GM12878 (cell line): Measurements from ENCODE around the gene MYL7. TPM values are rescaled to one million over a fixed set of nuclear protein-coding genes. Genes with fewer than 3 reads are reported as not detected.

Experiments
- ATAC-seq: fragments of 200-7000 bp; cut with Tn5 transposase; 3 replicates; pipeline ENCODE4 v1.9.1; 2020; ENCODE audit warnings: mild to moderate bottlenecking, moderate library complexity
- BruUV-seq: library from RNA; stranded (reverse); fragments of 400-500 nt; replicated peaks from 2 replicates; lab custom pipeline; 2021; lab: Mats Ljungman, UMichigan
- CTCF ChIA-PET: fragments of 300-600 bp; sonication (Branson Sonifier 250); formaldehyde crosslinking; extraction: SDS; loops from one replicate; lab custom pipeline; 2021; ENCODE audit warnings: inconsistent platforms; lab: Yijun Ruan, JAX
- POLR2A ChIA-PET: fragments of 350-600 bp; formaldehyde crosslinking; extraction: SDS; loops from one replicate; lab custom pipeline; 2021; ENCODE audit warnings: inconsistent platforms; lab: Charles Lee
- RAD21 ChIA-PET: fragments of 300-600 bp; sonication (Branson Sonifier 250); formaldehyde crosslinking; loops from one replicate; lab custom pipeline; 2023; ENCODE audit warnings: antibody characterized with exemption; ENCODE audit not compliant: unreplicated experiment; lab: Charles Lee
- SMC1A ChIA-PET: fragments of 300-600 bp; sonication (Branson Sonifier 250); formaldehyde crosslinking; loops from one replicate; lab custom pipeline; 2023; ENCODE audit not compliant: unreplicated experiment, uncharacterized antibody; lab: Charles Lee
- DNase-seq: peaks from one replicate; pipeline ENCODE4 v3.0.0-alpha.2; 2011; ENCODE audit warnings: low read depth, low spot score
- FAIRE-seq: peaks from 3 replicates; lab custom pipeline; 2011; peaks lifted over from hg19 to GRCh38; lab: Jason Lieb, UNC
- H2AFZ ChIP-seq: 2 replicates; pipeline ENCODE4 v1.6.0; 2011; ENCODE audit warnings: low read depth, low read length, control low read depth; ENCODE audit not compliant: control insufficient read depth
- H3K27ac ChIP-seq: 2 replicates; pipeline ENCODE4 v1.5.1; 2011; ENCODE audit warnings: control low read depth; ENCODE audit not compliant: control insufficient read depth, insufficient read depth
- H3K27me3 ChIP-seq, 2 experiments: replicated peaks in 1 of 2; 2 replicates each; pipeline versions ENCODE4 v1.6.0 to v1.6.1; 2011; ENCODE audit warnings: low read length in 1 of 2; ENCODE audit not compliant: control insufficient read depth in 2 of 2, insufficient read depth in 2 of 2
- H3K36me3 ChIP-seq, 2 experiments: 2 replicates each; pipeline ENCODE4 v1.5.1; 2011; ENCODE audit warnings: low read length in 1 of 2; ENCODE audit not compliant: control insufficient read depth in 2 of 2, insufficient read depth in 2 of 2
- H3K4me1 ChIP-seq: 2 replicates; pipeline ENCODE4 v1.6.1; 2011; ENCODE audit warnings: mild to moderate bottlenecking, low read length, moderate library complexity, mixed read lengths; ENCODE audit not compliant: control insufficient read depth, insufficient read depth
- H3K4me2 ChIP-seq: 2 replicates; pipeline ENCODE4 v1.6.0; 2011; ENCODE audit warnings: control low read depth; ENCODE audit not compliant: control insufficient read depth, insufficient read depth
- H3K4me3 ChIP-seq: fragments of 200-600 bp; sonication (generic); 2 replicates; pipeline ENCODE4 v1.5.1; 2016
- H3K79me2 ChIP-seq: 2 replicates; pipeline ENCODE4 v1.6.0; 2011; ENCODE audit warnings: low read length; ENCODE audit not compliant: control insufficient read depth, insufficient read depth
- H3K9ac ChIP-seq: 2 replicates; pipeline ENCODE4 v1.8.0; 2011; ENCODE audit warnings: low read length, control low read depth, mixed read lengths; ENCODE audit not compliant: control insufficient read depth, insufficient read depth
- H3K9me3 ChIP-seq: replicated peaks from 3 replicates; pipeline ENCODE4 v1.5.1; 2011; ENCODE audit warnings: mild to moderate bottlenecking, low read length; ENCODE audit not compliant: control insufficient read depth, insufficient read depth
- H4K20me1 ChIP-seq: 2 replicates; pipeline ENCODE4 v1.6.0; 2011; ENCODE audit not compliant: control insufficient read depth, insufficient read depth
- ATF7 ChIP-seq: fragments of 450-650 bp; IDR thresholded peaks from 2 replicates; pipeline ENCODE4 v1.6.1; 2016; ENCODE audit warnings: low read depth, mild to moderate bottlenecking
- EGR1 ChIP-seq, 2 experiments: IDR thresholded peaks; 1 replicate in 1 of 2; 2 replicates in 1 of 2; pipeline ENCODE4 v1.6.1; 2011 to 2012; ENCODE audit warnings: low read depth in 2 of 2, low read length in 2 of 2, borderline replicate concordance in 1 of 2, mild to moderate bottlenecking in 1 of 2, moderate library complexity in 1 of 2
- EZH2 ChIP-seq: IDR thresholded peaks from 2 replicates; pipeline ENCODE4 v1.6.1; 2012; ENCODE audit warnings: low read depth, mild to moderate bottlenecking, control low read depth, inconsistent platforms, low read length, borderline replicate concordance; ENCODE audit not compliant: control insufficient read depth
- HDAC6 ChIP-seq: fragments of 200-600 bp; sonication (generic); IDR thresholded peaks from one replicate; pipeline ENCODE4 v1.8.0; 2017; ENCODE audit warnings: antibody characterized with exemption; ENCODE audit not compliant: unreplicated experiment
- MEF2B ChIP-seq: fragments of 450-650 bp; IDR thresholded peaks from 2 replicates; pipeline ENCODE4 v1.6.1; 2018; ENCODE audit warnings: mild to moderate bottlenecking, moderate library complexity; ENCODE audit not compliant: partially characterized antibody, poor library complexity, severe bottlenecking
- NFIC ChIP-seq: IDR thresholded peaks from 2 replicates; pipeline ENCODE4 v1.6.1; 2012; ENCODE audit warnings: low read depth, mild to moderate bottlenecking, inconsistent platforms, low read length, moderate library complexity
- NFYB ChIP-seq: IDR thresholded peaks from 2 replicates; pipeline ENCODE4 v1.6.1; 2011; ENCODE audit warnings: low read depth, mild to moderate bottlenecking, low read length, improper control_type of control experiment, moderate library complexity; ENCODE audit not compliant: insufficient read depth
- NR2F1 ChIP-seq: fragments of 450-650 bp; conservative IDR thresholded peaks from 2 replicates; pipeline ENCODE4 v1.6.1; 2017; ENCODE audit warnings: mild to moderate bottlenecking
- PAX8 ChIP-seq: fragments of 450-650 bp; IDR thresholded peaks from 2 replicates; pipeline ENCODE4 v1.6.1; 2017; ENCODE audit warnings: mild to moderate bottlenecking, moderate library complexity
- POLR2A ChIP-seq: IDR thresholded peaks from 2 replicates; pipeline ENCODE4 v1.6.1; 2011; ENCODE audit warnings: low read depth, mild to moderate bottlenecking, low read length
- POLR2AphosphoS2 ChIP-seq: IDR thresholded peaks from 2 replicates; pipeline ENCODE4 v1.6.1; 2011; ENCODE audit warnings: low read depth, mild to moderate bottlenecking, low read length, improper control_type of control experiment, moderate library complexity
- RBBP5 ChIP-seq: fragments of 200-600 bp; sonication (generic); conservative IDR thresholded peaks from 2 replicates; pipeline ENCODE4 v1.6.1; 2016
- SKIL ChIP-seq: fragments of 450-650 bp; IDR thresholded peaks from 2 replicates; pipeline ENCODE4 v1.6.1; 2017; ENCODE audit warnings: mild to moderate bottlenecking, low read depth, inconsistent platforms; ENCODE audit not compliant: poor library complexity, severe bottlenecking
- SMARCA5 ChIP-seq: fragments of 450-650 bp; IDR thresholded peaks from 2 replicates; pipeline ENCODE4 v1.6.1; 2017; ENCODE audit warnings: mild to moderate bottlenecking
- TCF3 ChIP-seq: IDR thresholded peaks from 2 replicates; pipeline ENCODE4 v1.6.1; 2012; ENCODE audit warnings: low read depth, mild to moderate bottlenecking, low read length, borderline replicate concordance; ENCODE audit not compliant: insufficient read depth
- ZNF217 ChIP-seq: fragments of 450-650 bp; IDR thresholded peaks from 2 replicates; pipeline ENCODE4 v1.6.1; 2017; ENCODE audit warnings: antibody characterized with exemption, mild to moderate bottlenecking
- WGBS: methylation state at CpG from one replicate; pipeline ENCODE4 v1.1.6; 2016; ENCODE audit warnings: low lambda C conversion rate; ENCODE audit not compliant: insufficient replicate concordance, insufficient coverage; ENCODE audit errors: missing lambda C conversion rate; 5-methylcytosine and 5-hydroxymethylcytosine counted together
- in situ Hi-C: fragments of 300-500 bp; cut with MboI; formaldehyde crosslinking; loops from 9 replicates; pipeline ENCODE4 v1.14.3; 2018; ENCODE audit warnings: mixed read lengths
- intact Hi-C: fragments of 100-400 bp; cut with micrococcal nuclease; formaldehyde crosslinking; loops from one replicate; pipeline ENCODE4 v1.14.2; 2022; ENCODE audit not compliant: unreplicated experiment
- polyA plus RNA-seq, 11 experiments: library from polyadenylated mRNA; depleted of rRNA in 4 of 11; unstranded in 6 of 11; stranded (reverse) in 5 of 11; fragments of >200 nt; fragmentation: Nextera tagmentation in 4 of 11; fragmentation: Illumina TruSeq in 1 of 11; extraction: Ambion mirVana in 4 of 11; extraction: Trizol in 1 of 11; gene quantifications; 1 replicate in 1 of 11; 2 replicates in 10 of 11; pipeline versions ENCODE4 v1.2.1 to v1.2.3, GENCODE V29; 2011 to 2016; ENCODE audit warnings: inconsistent platforms in 2 of 11, missing spikeins in 2 of 11, low read depth in 1 of 11
- total RNA-seq, 4 experiments: library from RNA; depleted of rRNA in 3 of 4; stranded (reverse); fragments of >200 nt in 3 of 4; fragmentation: Illumina TruSeq in 1 of 4; extraction: Trizol in 1 of 4; gene quantifications; 2 replicates each; pipeline versions ENCODE4 v1.2.1 to v1.2.3, GENCODE V29; 2013 to 2021
- TF ChIP-seq, protein P1 (sequence below): IDR thresholded peaks from 2 replicates; pipeline ENCODE4 v1.6.1; 2012; ENCODE audit warnings: low read depth, low read length, improper control_type of control experiment
- TF ChIP-seq, protein P2 (sequence below): fragments of 450-650 bp; IDR thresholded peaks from 2 replicates; pipeline ENCODE4 v1.6.1; 2017; ENCODE audit warnings: antibody characterized with exemption, mild to moderate bottlenecking, moderate library complexity

The MYL7 gene
- total and polyA plus RNA-seq, 10 of the 15 experiments (the other 5 are each of a cell fraction or from before 2014, with no cell fraction given): 1.9 TPM; not detected in 9

- peaks cover 14% of the 10 kb centered on the region for H3K4me1 ChIP-seq
- no peak for FAIRE-seq
- intact Hi-C loops: no loop called here
- peak; percentile 73 for ATAC-seq
- BruUV-seq: no TSS peak
- H3K9ac ChIP-seq: no peak overlapping the region
- peak overlapping the region; percentile 44; the same call in 1 of the 2 replicates for H3K4me2 ChIP-seq
- ChIA-PET RAD21 (interaction anchor here (1.0 to 1.3 kb wide), 3 partner anchors 19 to 53 kb away, joined by 3 to 4 read pairs (median 3); partner anchors contain the start of gene DBNL), POLR2A (interaction anchor here (0.5 to 0.9 kb wide), 2 partner anchors 16 to 196 kb away, joined by 3 to 5 read pairs; no protein-coding TSS in a partner anchor), CTCF (interaction anchor here (0.8 to 2.8 kb wide), 5 partner anchors 12 to 182 kb away, joined by 3 to 9 read pairs (median 3); no protein-coding TSS in a partner anchor), SMC1A (interaction anchor here (1.4 to 2.0 kb wide), 4 partner anchors 12 to 25 kb away, joined by 3 to 6 read pairs (median 4); no protein-coding TSS in a partner anchor)
- no peaks in the 10 kb centered on the region for H3K27me3 ChIP-seq
- H3K27ac ChIP-seq: no peak overlapping the region; the same call in 1 of the 2 replicates
- DNase-seq: peak; percentile 15
- H3K36me3 ChIP-seq: no peaks in the 10 kb centered on the region
- no peaks in the 10 kb centered on the region for H3K79me2 ChIP-seq
- in situ Hi-C loops: no loop called here
- no peaks in the 10 kb centered on the region for H3K9me3 ChIP-seq
- WGBS: 12% methylated on average over 9 of the region's 9 CpGs
- no peak overlapping the region for H3K4me3 ChIP-seq
- H2AFZ ChIP-seq: peak overlapping the region; percentile 33
- H4K20me1 ChIP-seq: no peaks in the 10 kb centered on the region
- TF ChIP-seq, protein P1, sequence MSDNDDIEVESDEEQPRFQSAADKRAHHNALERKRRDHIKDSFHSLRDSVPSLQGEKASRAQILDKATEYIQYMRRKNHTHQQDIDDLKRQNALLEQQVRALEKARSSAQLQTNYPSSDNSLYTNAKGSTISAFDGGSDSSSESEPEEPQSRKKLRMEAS: no peak
- TF ChIP-seq TCF3: peak; percentile 76; the same call in 1 of the 2 replicates
- no peak for TF ChIP-seq NFYB
- TF ChIP-seq, protein P2, sequence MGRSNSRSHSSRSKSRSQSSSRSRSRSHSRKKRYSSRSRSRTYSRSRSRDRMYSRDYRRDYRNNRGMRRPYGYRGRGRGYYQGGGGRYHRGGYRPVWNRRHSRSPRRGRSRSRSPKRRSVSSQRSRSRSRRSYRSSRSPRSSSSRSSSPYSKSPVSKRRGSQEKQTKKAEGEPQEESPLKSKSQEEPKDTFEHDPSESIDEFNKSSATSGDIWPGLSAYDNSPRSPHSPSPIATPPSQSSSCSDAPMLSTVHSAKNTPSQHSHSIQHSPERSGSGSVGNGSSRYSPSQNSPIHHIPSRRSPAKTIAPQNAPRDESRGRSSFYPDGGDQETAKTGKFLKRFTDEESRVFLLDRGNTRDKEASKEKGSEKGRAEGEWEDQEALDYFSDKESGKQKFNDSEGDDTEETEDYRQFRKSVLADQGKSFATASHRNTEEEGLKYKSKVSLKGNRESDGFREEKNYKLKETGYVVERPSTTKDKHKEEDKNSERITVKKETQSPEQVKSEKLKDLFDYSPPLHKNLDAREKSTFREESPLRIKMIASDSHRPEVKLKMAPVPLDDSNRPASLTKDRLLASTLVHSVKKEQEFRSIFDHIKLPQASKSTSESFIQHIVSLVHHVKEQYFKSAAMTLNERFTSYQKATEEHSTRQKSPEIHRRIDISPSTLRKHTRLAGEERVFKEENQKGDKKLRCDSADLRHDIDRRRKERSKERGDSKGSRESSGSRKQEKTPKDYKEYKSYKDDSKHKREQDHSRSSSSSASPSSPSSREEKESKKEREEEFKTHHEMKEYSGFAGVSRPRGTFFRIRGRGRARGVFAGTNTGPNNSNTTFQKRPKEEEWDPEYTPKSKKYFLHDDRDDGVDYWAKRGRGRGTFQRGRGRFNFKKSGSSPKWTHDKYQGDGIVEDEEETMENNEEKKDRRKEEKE: no peak
- TF ChIP-seq SMARCA5: 0 out of 2 replicates have a peak, but pooled peaks have one; percentile 27
- TF ChIP-seq EZH2: no peak
- TF ChIP-seq EGR1 (IDR thresholded peaks at IDR 0.05; ENCODE audit: borderline replicate concordance in 1 of 2, low read depth in 2 of 2, low read length in 2 of 2): peak in 1 of 2 experiments; percentile 51; a peak in 1 of 3 replicates
- TF ChIP-seq POLR2A: no peak
- TF ChIP-seq NR2F1: peak; percentile 85
- TF ChIP-seq RBBP5: no peak
- TF ChIP-seq SKIL: no peak
- TF ChIP-seq HDAC6: no peak
- peak; percentile 44 for TF ChIP-seq MEF2B
- TF ChIP-seq ZNF217: 0 out of 2 replicates have a peak, but pooled peaks have one; percentile 19
- TF ChIP-seq POLR2AphosphoS2: no peak
- TF ChIP-seq ATF7: peak; percentile 48; the same call in 1 of the 2 replicates
- TF ChIP-seq NFIC: no peak
- TF ChIP-seq PAX8: no peak
Observed at GRCh38 chr7:44097064-44097932, 43.8 kb downstream of the MYL7 start.
